Peyer's patch (tissue), 4 donors: Measurements from ENCODE around the gene ZNF761.
"Not testable (repeated sequence)": the region's sequence is repeated elsewhere in the genome, so short reads cannot be mapped to it uniquely, and the experiment has no call there.

Experiments
- CTCF ChIP-seq, 6 experiments: fragments of 450-650 bp in 4 of 6; fragments of 200-600 bp in 2 of 6; sonication (generic) in 1 of 6; IDR thresholded peaks; one replicate each; pipeline ENCODE4 v1.5.1; 2017 to 2019; ENCODE audit warnings: antibody characterized with exemption in 6 of 6, mild to moderate bottlenecking in 3 of 6, moderate library complexity in 1 of 6
- POLR2A ChIP-seq, 2 donors: fragments of 450-650 bp; IDR thresholded peaks; one replicate each; pipeline ENCODE4 v1.5.1; 2017; ENCODE audit warnings: antibody characterized with exemption in 2 of 2, mild to moderate bottlenecking in 2 of 2, moderate library complexity in 2 of 2

GRCh38 chr19:53474832-53475231 is 43.0 kb downstream of the ZNF761 start:
- TF ChIP-seq POLR2A, CTCF (IDR thresholded peaks at IDR 0.05): not testable (repeated sequence)
